Neural progenitor cell (in vitro differentiated cells): ENCODE measurements around the gene IQSEC1.

Experiments used
- CTCF ChIP-seq: fragments of 200-600 bp; sonication (generic); IDR thresholded peaks from 2 replicates; pipeline ENCODE4 v1.5.1; 2017; ENCODE audit warnings: antibody characterized with exemption, mild to moderate bottlenecking
- EZH2 ChIP-seq: fragments of 200-600 bp; sonication (generic); IDR thresholded peaks from 2 replicates; pipeline ENCODE4 v1.6.1; 2017; ENCODE audit warnings: antibody characterized with exemption, mild to moderate bottlenecking, moderate library complexity

GRCh38 chr3:12866836-12867235 lies 206.4 kb downstream of the IQSEC1 start:
- TF ChIP-seq CTCF = no peak
- TF ChIP-seq EZH2 = no peak
